Activated T-helper 9 cell treated with anti-CD3 and anti-CD28 coated beads, Interleukin-2, amount 50 U/mL, for 16 hours (primary cell): ENCODE results near the gene PNLIPRP2.

Experiments
- DNase-seq: peaks from one replicate; pipeline ENCODE4 v3.0.0-alpha.2; 2020; ENCODE audit warnings: low read depth

PNLIPRP2 gene

GRCh38 chr10:116612107-116612769 is 8.5 kb upstream of the PNLIPRP2 start:
- no peak for DNase-seq

- no peak for DNase-seq
Measured at GRCh38 chr10:116613471-116613870, 7.3 kb upstream of the PNLIPRP2 start.

DNA sequence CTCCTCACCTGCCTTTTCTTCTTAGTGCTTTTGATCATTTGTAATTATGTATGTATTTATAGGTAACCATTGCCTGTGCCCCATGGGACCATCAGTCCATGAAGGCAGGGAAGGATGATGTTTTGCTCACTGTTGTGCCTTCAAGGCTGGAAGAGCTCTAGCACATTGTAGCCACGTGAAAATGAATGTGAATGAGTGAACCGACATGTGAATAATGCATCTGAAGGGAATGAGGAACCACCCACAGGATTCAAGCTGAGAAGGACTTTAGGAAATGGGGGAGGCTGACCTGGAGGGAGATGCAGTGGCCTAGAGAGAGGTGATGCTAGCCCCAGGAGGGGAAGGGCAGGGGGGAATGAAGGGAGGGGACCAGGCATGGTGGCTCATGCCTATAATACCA is 6.0 kb upstream of the PNLIPRP2 start:
- DNase-seq = no peak

DNA sequence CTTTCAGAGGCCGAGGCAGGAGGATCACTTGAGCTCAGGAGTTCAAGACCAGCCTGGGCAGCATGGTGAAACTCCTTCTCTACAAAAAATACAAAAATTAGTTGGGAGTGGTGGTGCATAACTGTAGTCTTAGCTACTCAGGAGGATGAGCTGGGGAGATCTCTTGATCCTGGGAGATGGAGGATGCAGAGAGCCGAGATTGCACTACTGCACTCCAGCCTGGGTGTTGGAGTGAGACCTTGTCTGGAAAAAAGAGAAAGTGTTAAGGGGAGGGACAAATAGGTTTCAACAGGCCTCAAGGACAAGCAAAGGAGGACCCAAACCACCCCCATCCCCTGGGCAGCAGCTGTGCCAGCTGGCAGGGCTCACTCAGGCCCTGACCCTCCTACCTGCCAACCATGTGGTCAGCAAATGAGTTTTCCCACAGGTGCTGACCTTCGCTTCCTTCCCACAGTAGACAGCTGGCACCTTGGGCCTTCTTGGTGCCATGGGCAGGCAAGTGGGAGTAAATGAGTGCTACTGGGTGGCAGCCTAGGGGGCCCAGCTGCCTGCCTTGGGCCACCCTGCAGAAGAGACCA is 5.5 kb upstream of the PNLIPRP2 start:
- DNase-seq = no peak

DNA sequence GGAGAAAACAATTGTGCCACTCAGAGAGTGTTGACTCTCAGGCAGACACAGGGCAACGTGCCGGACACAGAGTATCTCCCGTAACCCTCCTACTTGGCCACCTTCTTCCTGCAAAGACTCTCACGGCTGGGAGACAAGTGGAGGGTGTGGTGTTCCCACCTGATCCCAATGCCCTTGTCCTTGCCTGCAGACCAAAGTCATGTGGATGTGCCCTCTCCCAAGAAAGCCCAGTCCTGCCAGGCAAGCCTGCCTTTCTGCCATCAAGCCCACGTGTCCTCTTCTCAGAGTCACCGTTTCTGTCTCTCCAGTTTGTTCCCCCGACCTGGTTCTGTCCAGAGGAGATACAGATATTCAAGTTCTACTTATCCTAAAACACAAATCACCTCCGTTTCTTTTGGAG is 723 bp downstream of the PNLIPRP2 start:
- no peak for DNase-seq

GRCh38 chr10:116621934-116622655 is 1.3 kb downstream of the PNLIPRP2 start:
- no peak for DNase-seq

DNA sequence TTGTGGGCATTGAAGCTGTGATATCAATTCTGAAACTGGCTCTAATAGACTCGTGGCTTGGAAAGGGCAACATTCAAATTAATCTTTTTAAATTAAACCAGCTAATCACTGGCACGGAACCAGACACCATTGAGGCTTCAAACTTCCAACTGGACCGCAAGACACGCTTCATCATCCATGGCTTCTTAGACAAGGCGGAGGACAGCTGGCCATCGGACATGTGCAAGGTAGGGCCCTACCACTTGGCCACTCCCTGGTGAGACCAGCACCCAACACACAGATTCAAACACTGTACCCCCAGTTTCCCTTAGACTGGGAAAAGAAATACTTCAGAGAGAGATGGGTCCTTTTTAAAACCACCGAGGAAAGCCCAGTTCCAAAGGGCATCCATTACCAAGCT is 5.1 kb downstream of the PNLIPRP2 start:
- no peak for DNase-seq

DNA sequence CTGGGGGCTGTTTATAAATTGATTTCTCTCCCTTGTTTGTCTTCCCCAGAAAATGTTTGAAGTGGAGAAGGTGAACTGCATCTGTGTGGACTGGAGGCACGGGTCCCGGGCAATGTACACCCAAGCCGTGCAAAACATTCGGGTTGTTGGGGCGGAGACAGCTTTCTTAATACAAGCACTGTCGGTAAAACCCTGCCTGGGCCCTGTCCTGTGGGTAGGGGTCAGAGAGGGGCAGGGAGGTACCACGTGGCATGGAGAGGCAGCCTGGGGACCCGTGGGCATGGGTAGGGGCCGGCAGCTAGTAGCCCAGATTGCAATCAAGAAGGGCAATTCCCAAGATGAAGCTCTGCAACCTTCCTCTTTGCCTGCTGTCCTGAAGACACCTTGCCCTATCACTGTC is 6.1 kb downstream of the PNLIPRP2 start:
- no peak for DNase-seq

- DNase-seq = no peak
Measured at GRCh38 chr10:116627386-116627933, 6.7 kb downstream of the PNLIPRP2 start.

- no peak for DNase-seq
Measured at GRCh38 chr10:116629340-116629739, 8.6 kb downstream of the PNLIPRP2 start.

GRCh38 chr10:116630020-116630419 is 9.3 kb downstream of the PNLIPRP2 start:
- no peak for DNase-seq

GRCh38 chr10:116631871-116632295 is 11.1 kb downstream of the PNLIPRP2 start:
- no peak for DNase-seq

DNA sequence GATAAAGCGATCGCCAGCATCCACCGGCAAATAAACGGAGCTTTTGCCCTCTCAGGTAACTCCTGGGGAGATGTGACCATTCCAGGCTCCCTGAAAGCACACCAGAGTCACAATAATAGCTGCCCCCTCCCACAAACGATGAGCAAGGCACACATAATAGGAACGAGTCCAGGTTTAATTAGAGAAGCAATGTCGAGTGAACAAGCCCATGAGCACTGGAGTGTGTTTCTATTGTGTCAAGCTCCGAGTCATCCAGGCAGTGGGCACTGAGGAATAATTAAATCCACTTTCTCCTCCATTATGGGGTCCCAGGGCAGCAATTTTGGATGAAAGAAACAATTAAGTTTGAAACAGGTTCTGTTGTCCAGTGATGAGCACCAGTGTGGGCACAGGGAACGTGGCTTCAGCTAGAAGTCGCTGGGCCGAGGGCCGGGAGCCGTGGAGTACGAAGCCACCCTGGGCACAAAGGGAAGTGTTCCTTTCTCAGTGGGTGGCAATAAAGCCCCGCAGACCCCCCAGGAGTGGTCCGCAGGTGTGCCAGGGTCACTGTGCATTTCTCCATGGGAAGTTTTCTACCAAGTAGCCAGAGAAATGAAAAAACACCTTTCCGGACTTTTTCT is 12.0 kb downstream of the PNLIPRP2 start:
- no peak for DNase-seq

DNA sequence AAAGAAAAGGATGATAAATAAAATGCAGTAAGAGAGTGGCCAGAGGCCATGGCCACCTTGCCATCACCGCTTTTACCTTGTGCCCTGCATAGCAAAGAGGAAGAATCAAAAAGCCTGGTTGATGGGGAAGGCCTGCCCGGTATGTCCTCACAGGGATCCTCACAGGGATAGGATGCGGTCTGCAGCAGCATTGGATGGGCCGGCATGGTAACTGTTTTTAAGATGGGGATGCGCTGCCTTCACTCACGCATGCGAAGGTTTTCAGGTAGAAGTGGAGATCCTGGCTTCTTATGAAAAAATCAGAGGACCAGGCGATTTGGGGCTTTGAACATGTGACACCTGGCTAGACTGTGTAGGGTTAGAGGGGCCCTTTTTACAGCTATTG is 12.5 kb downstream of the PNLIPRP2 start:
- DNase-seq = no peak

DNA sequence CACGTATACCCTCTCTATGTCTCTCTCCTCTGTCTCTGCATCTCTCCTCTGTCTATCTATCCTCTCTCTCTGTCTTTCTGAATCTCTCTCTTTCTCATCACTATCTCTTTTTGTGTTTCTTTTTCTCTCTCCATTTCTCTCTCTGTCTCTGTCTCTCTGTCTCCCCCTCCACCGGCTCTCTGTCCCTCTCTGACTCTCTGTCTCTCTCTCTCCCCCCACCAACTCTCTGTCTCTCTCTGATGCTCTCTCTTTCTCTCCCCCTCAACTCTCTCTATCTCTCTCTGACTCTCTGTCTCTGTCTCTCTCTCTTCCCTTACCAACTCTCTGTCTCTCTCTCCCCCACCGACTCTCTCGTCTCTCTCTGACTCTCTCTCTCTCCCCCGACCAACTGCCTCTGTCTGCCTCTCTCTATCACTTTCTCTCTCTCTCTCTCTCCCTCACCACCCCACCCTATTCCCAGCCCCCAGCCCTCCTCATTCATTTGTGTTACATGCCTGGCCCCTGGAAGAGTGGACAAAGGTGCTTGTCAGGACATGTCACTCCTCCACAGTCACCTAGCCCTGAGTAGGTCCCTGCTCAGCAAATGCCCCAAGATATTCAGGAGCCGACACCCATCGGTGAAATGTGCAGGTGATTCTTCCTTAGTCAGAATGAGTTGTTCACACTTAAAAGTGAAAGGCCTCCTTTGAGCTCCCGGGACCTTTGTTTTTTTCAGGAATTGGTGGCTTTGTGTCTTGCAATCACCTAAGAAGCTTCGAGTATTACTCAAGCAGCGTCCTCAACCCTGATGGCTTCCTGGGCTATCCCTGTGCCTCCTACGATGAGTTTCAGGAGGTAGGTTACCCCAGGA is 13.6 kb downstream of the PNLIPRP2 start:
- no peak for DNase-seq

DNA sequence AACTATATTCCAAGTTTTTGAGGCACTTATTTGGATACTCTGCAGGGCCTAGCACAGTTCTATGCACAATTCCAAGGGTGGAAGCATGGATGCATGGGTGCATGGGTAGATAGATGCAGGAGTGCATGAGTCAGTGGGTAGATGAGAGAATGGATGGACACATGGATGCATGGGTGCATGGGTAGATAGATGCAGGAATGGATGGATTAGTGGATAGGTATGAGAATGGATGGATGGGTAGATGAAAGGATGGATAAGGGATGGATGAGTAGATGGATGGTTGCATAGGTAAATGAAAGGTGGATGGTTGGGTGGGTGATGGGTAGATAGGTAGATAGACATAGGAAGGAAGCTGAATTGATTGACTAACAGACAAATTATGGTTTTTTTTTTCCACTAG is 15.6 kb downstream of the PNLIPRP2 start:
- DNase-seq = no peak

DNA sequence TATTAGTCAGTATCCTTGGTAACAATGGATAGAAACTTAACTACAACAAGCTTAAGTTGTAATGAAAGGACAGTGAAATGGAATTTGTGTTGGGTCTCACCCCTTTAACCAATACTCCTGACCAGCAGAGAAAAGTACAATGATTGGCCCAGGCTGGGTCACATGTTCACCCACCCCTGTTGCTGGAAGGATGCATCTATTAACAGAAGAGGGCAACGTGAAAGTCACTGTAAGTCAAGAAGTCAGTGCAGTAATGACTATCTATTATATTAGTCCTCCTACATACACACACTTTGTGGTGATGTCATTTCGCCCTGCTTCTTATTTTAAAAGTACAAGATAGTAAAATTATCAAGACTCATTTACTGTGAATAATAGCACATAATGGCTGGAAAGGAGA is 16.2 kb downstream of the PNLIPRP2 start:
- no peak for DNase-seq

DNA sequence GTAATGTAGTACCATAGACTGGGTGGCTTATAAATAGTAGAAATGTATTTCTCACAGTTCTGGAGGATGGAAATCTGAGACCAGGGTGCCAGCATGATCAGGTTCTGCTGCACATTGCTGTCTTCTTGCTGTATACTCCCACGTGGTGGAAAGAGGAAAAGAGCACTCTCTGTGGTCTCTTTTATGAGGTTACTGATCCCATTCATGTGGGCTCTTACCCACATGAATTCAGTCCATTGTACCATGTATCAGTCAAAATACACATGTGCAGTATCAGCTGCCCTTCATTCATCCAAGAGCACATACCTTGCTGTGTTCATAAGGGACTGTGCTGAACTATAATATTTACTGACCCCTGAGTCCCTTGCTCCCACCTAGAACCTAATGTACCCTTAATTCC is 17.1 kb downstream of the PNLIPRP2 start:
- no peak for DNase-seq

DNA sequence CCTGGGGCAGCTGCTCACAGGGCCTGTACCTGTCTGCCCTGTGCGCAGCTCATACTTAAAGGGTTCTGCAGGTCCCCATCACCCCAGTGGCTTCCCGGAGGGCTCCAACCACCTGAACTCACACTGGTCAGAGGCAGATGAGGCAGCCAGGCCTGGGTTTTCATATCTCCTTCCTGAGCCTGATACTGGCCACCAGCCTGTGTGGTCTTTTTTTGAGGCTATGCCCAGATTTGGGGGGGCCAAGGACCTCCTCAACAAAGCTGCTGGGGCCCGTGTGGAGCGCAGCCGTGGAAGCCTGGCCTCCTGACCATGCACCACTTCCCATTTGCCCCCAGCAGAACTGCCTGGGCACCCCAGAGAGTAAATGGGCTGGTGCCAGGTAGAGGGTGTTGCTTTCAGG is 25.7 kb downstream of the PNLIPRP2 start:
- no peak for DNase-seq

DNA sequence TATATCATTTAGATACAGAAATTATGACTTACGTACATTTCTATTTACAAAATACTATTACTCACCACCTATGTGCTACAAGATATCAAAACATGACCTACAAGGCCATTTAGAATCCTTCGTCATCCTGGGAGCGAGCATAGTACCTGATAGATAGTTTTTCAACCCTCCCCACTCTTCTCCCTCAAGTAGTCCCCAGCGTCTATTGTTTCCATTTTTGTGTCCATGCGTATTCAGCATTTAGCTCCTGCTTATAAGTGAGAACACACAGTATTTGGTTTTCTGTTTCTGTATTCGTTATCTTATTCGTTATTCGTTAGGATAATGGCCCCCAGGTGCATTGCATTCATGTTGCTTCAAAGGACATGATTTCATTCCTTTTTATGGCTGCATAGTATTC is 28.1 kb downstream of the PNLIPRP2 start:
- DNase-seq = no peak

DNA sequence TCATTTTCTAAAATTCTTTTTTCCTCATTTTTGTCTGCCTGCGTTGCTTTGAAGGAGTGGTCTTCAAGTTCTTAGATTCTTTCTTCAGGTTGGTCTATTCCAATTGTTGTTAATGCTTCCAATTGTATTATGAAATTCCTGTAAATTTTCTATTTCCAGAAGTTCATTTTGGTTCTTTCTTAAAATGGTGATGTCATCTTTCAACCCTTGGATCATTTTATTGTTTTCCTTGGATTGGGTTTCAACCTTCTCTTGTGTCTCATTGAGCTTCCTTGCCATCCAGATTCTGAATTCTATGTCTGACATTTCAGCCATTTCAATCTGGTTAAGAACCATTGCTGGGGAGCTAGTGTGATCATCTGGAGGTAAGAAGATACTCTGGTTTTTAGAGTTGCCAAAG is 33.1 kb downstream of the PNLIPRP2 start:
- no peak for DNase-seq

GRCh38 chr10:116654816-116655215 is 34.1 kb downstream of the PNLIPRP2 start:
- no peak for DNase-seq
